Cardiac fibroblast (primary cell): ENCODE data around the gene LRRC23.
A peak's percentile ranks its signal among the peaks of the same experiment; 100 is the strongest.

Experiments
- DNase-seq, 2 donors: peaks; one replicate each; pipeline versions ENCODE4 v3.0.0 to v3.0.0-alpha.2; 2010; ENCODE audit warnings: low read depth in 2 of 2
- H3K4me3 ChIP-seq, 2 donors: replicated peaks in 1 of 2; 1 replicate in 1 of 2; 2 replicates in 1 of 2; pipeline ENCODE4 v1.5.1; 2011; ENCODE audit warnings: low read depth in 2 of 2, low read length in 2 of 2, mild to moderate bottlenecking in 2 of 2, moderate library complexity in 1 of 2
- CTCF ChIP-seq: IDR thresholded peaks from one replicate; pipeline ENCODE4 v1.5.1; 2011; ENCODE audit warnings: low read depth, mild to moderate bottlenecking, low read length, inconsistent platforms

The LRRC23 gene

GRCh38 chr12:6957151-6957701 lies 52.6 kb downstream of the LRRC23 start:
- no peak for TF ChIP-seq CTCF
- DNase-seq: no peak
- no peak overlapping the region for H3K4me3 ChIP-seq

- H3K4me3 ChIP-seq: no peak overlapping the region
- DNase-seq: no peak
- no peak for TF ChIP-seq CTCF
These were observed 53.4 kb downstream of the LRRC23 start for GRCh38 chr12:6957741-6958608.

- TF ChIP-seq CTCF: no peak
- no peak overlapping the region for H3K4me3 ChIP-seq
- no peak for DNase-seq
These were observed 54.0 kb downstream of the LRRC23 start for GRCh38 chr12:6958609-6959057.

GRCh38 chr12:6959058-6959804 lies 54.6 kb downstream of the LRRC23 start:
- no peak overlapping the region for H3K4me3 ChIP-seq
- TF ChIP-seq CTCF: no peak
- DNase-seq: no peak

GRCh38 chr12:6959805-6960592 lies 55.4 kb downstream of the LRRC23 start:
- no peak overlapping the region for H3K4me3 ChIP-seq
- no peak for DNase-seq
- TF ChIP-seq CTCF: no peak

GRCh38 chr12:6960593-6961277 lies 56.1 kb downstream of the LRRC23 start:
- no peak overlapping the region for H3K4me3 ChIP-seq
- peak; percentile 42 to 46 for DNase-seq
- no peak for TF ChIP-seq CTCF
